Testis (tissue), 3 donors: Measurements from ENCODE around the gene PRM3. TPM values are rescaled to one million over a fixed set of nuclear protein-coding genes. Genes with fewer than 3 reads are reported as not detected.
"Not testable (repeated sequence)": the region's sequence is repeated elsewhere in the genome, so short reads cannot be mapped to it uniquely, and the experiment has no call there.

Experiments
- DNase-seq: peaks from one replicate; pipeline ENCODE4 v3.0.0-alpha.2; 2019
- H3K27ac ChIP-seq, 2 donors: fragments of 200-600 bp; sonication (generic); one replicate each; pipeline ENCODE4 v1.5.1; 2019
- H3K27me3 ChIP-seq: fragments of 200-600 bp; sonication (generic); one replicate; pipeline ENCODE4 v1.5.1; 2019
- H3K36me3 ChIP-seq: fragments of 200-600 bp; sonication (generic); one replicate; pipeline ENCODE4 v1.5.1; 2017; ENCODE audit warnings: low read depth; ENCODE audit errors: missing control alignments
- H3K4me1 ChIP-seq: fragments of 200-600 bp; sonication (generic); one replicate; pipeline ENCODE4 v1.5.1; 2019
- H3K4me3 ChIP-seq, 2 donors: fragments of 200-600 bp; sonication (generic); one replicate each; pipeline ENCODE4 v1.5.1; 2017 to 2019
- H3K9me3 ChIP-seq: fragments of 200-600 bp; sonication (generic); one replicate; pipeline ENCODE4 v1.5.1; 2017
- POLR2A ChIP-seq: fragments of 450-650 bp; IDR thresholded peaks from one replicate; pipeline ENCODE4 v1.6.1; 2017; ENCODE audit warnings: antibody characterized with exemption, mild to moderate bottlenecking, moderate library complexity
- WGBS, 2 donors: methylation state at CpG; one replicate each; pipeline ENCODE4 v1.1.5; 2018; 5-methylcytosine and 5-hydroxymethylcytosine counted together
- intact Hi-C: fragments of 100-400 bp; cut with DNase I; formaldehyde crosslinking; loops from one replicate; pipeline ENCODE4 v1.15.1; 2023; ENCODE audit warnings: low total_unique reads
- polyA plus RNA-seq: library from polyadenylated mRNA; stranded (reverse); fragments of 350-450 nt; fragmentation: Illumina TruSeq; extraction: RNeasy Lipid Tissue Mini Kit (QIAGEN cat#74804); gene quantifications from one replicate; pipeline ENCODE4 v1.2.3, GENCODE V29; 2014; ENCODE audit warnings: low read depth, low replicate concordance; ENCODE audit not compliant: insufficient read depth
- total RNA-seq, 2 donors: library from RNA; depleted of rRNA; stranded (reverse); fragments of >200 nt; gene quantifications; one replicate each; pipeline ENCODE4 v1.2.3, GENCODE V29; 2016
- TF ChIP-seq, protein P1 (sequence below), 3 experiments: fragments of 450-650 bp in 2 of 3; fragments of 200-600 bp in 1 of 3; sonication (generic) in 1 of 3; IDR thresholded peaks; one replicate each; pipeline ENCODE4 v1.5.1; 2016 to 2019; ENCODE audit warnings: antibody characterized with exemption in 3 of 3, mild to moderate bottlenecking in 2 of 3, moderate library complexity in 1 of 3

The PRM3 gene
- total and polyA plus RNA-seq, 3 donors from 2014 or later, result 51.1 to 383 (median 109) TPM

DNA sequence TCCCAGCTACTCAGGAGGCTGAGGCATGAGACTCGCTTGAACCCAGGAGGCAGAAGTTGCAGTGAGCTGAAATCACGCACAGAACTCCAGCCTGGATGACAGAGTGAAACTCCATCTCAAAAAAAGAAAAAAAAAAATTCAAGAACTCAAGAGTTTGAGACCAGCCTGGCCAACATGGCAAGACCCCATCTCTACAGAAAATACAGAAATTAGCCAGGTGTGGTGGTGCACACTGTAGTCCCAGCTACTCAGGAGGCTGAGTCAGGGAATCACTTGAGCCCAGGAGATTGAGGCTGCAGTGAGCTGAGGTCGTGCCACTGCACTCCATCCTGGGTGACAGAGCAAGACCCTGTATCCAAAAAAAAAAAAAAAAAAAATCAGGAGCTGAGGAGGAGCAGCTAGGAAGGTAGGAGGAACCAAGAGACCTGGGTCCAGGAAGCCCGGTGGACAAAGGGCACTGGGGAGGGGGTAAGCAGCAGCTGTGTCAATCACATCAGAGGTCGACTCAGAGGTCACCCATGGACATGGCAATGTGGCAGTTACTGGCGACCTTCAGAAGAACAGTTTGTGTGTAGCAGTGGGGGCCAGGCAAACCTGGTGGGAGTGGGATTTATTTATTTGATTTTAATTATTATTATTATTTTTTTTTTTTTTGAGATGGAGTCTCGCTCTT, 18.8 kb upstream of the PRM3 start:
- intact Hi-C loops, result no loop called here
- no peak for DNase-seq
- TF ChIP-seq, protein P1, sequence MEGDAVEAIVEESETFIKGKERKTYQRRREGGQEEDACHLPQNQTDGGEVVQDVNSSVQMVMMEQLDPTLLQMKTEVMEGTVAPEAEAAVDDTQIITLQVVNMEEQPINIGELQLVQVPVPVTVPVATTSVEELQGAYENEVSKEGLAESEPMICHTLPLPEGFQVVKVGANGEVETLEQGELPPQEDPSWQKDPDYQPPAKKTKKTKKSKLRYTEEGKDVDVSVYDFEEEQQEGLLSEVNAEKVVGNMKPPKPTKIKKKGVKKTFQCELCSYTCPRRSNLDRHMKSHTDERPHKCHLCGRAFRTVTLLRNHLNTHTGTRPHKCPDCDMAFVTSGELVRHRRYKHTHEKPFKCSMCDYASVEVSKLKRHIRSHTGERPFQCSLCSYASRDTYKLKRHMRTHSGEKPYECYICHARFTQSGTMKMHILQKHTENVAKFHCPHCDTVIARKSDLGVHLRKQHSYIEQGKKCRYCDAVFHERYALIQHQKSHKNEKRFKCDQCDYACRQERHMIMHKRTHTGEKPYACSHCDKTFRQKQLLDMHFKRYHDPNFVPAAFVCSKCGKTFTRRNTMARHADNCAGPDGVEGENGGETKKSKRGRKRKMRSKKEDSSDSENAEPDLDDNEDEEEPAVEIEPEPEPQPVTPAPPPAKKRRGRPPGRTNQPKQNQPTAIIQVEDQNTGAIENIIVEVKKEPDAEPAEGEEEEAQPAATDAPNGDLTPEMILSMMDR (IDR thresholded peaks at IDR 0.05), result no peak
- no peak for TF ChIP-seq POLR2A
- WGBS, 2 donors, result 89 to 93% methylated on average over 7 of the region's 7 CpGs
- no peaks in the 10 kb centered on the region for H3K9me3 ChIP-seq
- H3K4me1 ChIP-seq, result peaks cover 5% of the 10 kb centered on the region
- H3K4me3 ChIP-seq, result no peak overlapping the region
- no peaks in the 10 kb centered on the region for H3K36me3 ChIP-seq
- no peaks in the 10 kb centered on the region for H3K27me3 ChIP-seq
- no peak overlapping the region for H3K27ac ChIP-seq

DNA sequence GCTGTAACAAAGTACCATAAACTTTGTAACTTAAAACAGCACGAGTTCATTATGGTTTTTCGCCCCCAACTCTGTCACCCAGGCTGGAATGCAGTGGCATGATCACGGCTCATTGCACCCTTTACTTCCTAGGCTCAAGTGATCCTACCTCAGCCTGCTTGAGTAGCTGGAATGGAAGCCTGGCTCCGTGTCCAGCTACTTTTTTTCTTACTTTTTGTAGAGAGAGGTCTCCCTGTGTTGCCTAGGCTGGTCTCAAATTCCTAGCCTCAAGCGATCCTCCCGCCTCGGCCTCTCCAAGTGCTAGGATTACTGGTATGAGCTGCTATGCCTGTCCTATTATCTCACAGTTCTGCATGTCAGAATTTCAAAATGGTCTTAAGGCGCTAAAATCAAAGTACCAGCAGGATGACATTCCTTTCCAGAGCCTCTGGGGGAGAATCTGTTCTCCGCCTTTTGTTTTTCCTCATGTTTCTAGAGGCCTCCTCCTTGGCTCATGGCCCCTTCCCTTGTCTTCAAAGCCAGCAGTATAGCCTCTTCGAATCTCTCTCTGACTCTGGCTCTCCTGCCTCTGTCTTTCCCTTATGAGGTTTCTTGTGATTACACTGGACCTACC, 17.8 kb upstream of the PRM3 start:
- no peak overlapping the region for H3K27ac ChIP-seq
- no peaks in the 10 kb centered on the region for H3K36me3 ChIP-seq
- H3K4me3 ChIP-seq, result no peak overlapping the region
- no peak for TF ChIP-seq POLR2A
- TF ChIP-seq, protein P1 (IDR thresholded peaks at IDR 0.05), result no peak
- no peak for DNase-seq
- intact Hi-C loops, result no loop called here
- 65 to 70% methylated on average over 10 of the region's 10 CpGs for WGBS, 2 donors
- no peaks in the 10 kb centered on the region for H3K4me1 ChIP-seq
- H3K27me3 ChIP-seq, result no peaks in the 10 kb centered on the region
- no peaks in the 10 kb centered on the region for H3K9me3 ChIP-seq

DNA sequence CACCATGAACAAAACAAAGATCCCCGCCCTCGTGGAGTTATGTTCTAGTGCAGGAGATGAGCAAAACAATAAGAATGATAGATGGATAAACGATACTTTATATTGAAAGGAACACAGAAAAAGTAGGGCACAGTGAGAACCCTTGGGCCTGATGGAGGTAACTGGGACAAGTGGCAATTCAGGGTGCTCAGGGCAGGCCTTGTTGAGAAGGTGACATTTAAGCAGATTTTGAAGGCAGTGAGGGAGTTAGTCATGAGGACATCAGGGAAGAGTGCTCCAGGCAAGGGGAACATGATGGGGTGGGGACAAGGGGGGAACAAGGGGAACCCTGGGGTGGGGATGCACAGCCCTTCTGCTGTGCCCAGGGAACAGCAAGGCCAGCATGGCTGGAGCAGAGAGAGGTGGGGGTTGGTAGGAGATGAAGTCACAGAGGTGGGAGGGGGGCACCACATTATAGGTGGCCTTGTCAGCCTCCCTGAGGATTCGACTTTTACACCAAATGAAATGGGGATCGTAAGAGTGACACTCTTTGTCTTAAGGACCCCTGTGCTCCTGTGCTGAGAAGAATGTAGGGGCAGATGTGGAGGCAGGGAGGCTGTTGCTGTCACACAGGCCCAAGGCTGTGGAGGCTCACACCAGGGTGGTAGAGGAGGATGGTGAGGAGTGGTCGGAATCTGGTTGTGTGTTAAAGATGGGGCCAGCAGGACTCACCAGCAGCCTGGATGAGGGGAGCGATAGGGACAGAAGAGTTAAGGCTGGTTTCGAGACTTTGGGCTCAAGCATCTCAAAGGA, 16.9 kb upstream of the PRM3 start:
- no peaks in the 10 kb centered on the region for H3K4me1 ChIP-seq
- WGBS, 2 donors, result 90 to 96% methylated on average over 8 of the region's 8 CpGs
- H3K27ac ChIP-seq, result no peak overlapping the region
- DNase-seq, result no peak
- H3K27me3 ChIP-seq, result no peaks in the 10 kb centered on the region
- H3K36me3 ChIP-seq, result no peaks in the 10 kb centered on the region
- no peaks in the 10 kb centered on the region for H3K9me3 ChIP-seq
- intact Hi-C loops, result no loop called here
- TF ChIP-seq POLR2A, result no peak
- TF ChIP-seq, protein P1 (IDR thresholded peaks at IDR 0.05), result no peak
- no peak overlapping the region for H3K4me3 ChIP-seq

DNA sequence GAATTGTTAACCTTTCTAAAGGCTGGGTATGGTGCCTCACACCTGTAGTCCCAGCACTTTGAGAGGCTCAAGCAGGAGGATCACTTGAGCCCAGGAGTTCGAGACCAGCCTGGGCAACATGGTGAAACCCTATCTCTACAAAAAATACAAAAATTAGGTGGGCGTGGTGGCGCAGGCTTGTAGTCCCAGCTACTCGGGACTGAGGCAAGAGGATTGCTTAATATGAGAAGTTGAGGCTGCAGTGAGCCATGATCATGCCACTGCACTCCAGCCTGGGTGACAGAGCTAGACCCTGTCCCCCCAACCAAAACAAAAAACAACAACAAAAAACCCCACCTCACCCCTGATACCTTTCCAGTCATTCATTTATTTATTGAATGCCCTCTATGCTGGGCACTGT, 16.3 kb upstream of the PRM3 start:
- H3K4me1 ChIP-seq, H3K36me3 ChIP-seq, H3K27ac ChIP-seq, DNase-seq, intact Hi-C loops, H3K4me3 ChIP-seq, H3K9me3 ChIP-seq, H3K27me3 ChIP-seq: not testable (repeated sequence)
- WGBS, 2 donors, result 93 to 94% methylated on average over 4 of the region's 4 CpGs

DNA sequence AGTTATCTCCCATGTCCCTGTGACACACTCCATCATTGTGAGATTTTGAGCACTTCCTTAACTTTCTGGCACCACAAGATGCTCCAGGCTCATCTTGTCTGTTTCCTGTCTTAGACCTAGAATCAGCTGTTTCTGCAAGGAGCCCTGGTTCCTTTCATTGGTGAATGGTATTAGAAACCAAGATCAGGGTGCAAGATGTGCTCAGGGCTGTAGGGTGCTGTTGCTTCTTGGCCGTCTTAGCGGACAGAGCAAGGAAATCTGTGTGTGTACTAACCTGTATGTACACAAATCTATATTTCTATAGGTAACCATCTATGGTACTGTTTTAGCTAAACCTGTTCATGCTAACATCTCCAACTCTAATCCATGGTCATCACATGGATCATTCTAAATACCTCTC, 15.8 kb upstream of the PRM3 start:
- Histone ChIP-seq H3K27me3 (no peaks in the 10 kb centered on the region), H3K9me3 (no peaks in the 10 kb centered on the region), H3K4me1 (no peaks in the 10 kb centered on the region), H3K4me3 (no peak overlapping the region), H3K36me3 (no peaks in the 10 kb centered on the region), H3K27ac (no peak overlapping the region)
- TF ChIP-seq, protein P1 (IDR thresholded peaks at IDR 0.05), result no peak
- intact Hi-C loops, result no loop called here
- 95 to 100% methylated on average over 2 of the region's 2 CpGs for WGBS, 2 donors
- DNase-seq, result no peak
